HEK293T (cell line): ENCODE measurements around the gene ARHGAP42.
"Not testable (repeated sequence)": the region's sequence is repeated elsewhere in the genome, so short reads cannot be mapped to it uniquely, and the experiment has no call there.

ENCODE experiments used
- CTCF ChIA-PET: fragments of 350-600 bp; formaldehyde crosslinking; extraction: SDS; loops from one replicate; lab custom pipeline; 2021; ENCODE audit warnings: antibody characterized with exemption, inconsistent platforms; lab: Yijun Ruan, JAX
- POLR2A ChIA-PET: fragments of 350-600 bp; formaldehyde crosslinking; extraction: SDS; loops from one replicate; lab custom pipeline; 2020; ENCODE audit warnings: antibody characterized with exemption, inconsistent platforms; lab: Yijun Ruan, JAX
- DNase-seq: peaks from one replicate; pipeline ENCODE4 v3.0.0; 2012; ENCODE audit warnings: mixed read lengths; ENCODE audit errors: extremely low spot score
- ARNT ChIP-seq: fragments of 450-650 bp; IDR thresholded peaks from 2 replicates; pipeline ENCODE4 v1.6.1; 2017; ENCODE audit warnings: mild to moderate bottlenecking
- BHLHE40 ChIP-seq: fragments of 450-650 bp; IDR thresholded peaks from 2 replicates; pipeline ENCODE4 v1.6.1; 2016; ENCODE audit warnings: mild to moderate bottlenecking, moderate library complexity, borderline replicate concordance
- CTBP1 ChIP-seq: fragments of 450-650 bp; IDR thresholded peaks from 2 replicates; pipeline ENCODE4 v1.6.1; 2016; ENCODE audit warnings: borderline replicate concordance
- ELF4 ChIP-seq: fragments of 450-650 bp; IDR thresholded peaks from 2 replicates; pipeline ENCODE4 v1.6.1; 2017; ENCODE audit warnings: antibody characterized with exemption
- FOXA1 ChIP-seq: fragments of 450-650 bp; IDR thresholded peaks from 2 replicates; pipeline ENCODE4 v1.6.1; 2016; ENCODE audit warnings: mild to moderate bottlenecking
- FOXK2 ChIP-seq: fragments of 450-650 bp; IDR thresholded peaks from 2 replicates; pipeline ENCODE4 v1.6.1; 2016; ENCODE audit warnings: mild to moderate bottlenecking
- FOXM1 ChIP-seq: fragments of 450-650 bp; IDR thresholded peaks from 2 replicates; pipeline ENCODE4 v1.6.1; 2017; ENCODE audit warnings: mild to moderate bottlenecking, borderline replicate concordance
- HDGF ChIP-seq: fragments of 450-650 bp; IDR thresholded peaks from 2 replicates; pipeline ENCODE4 v1.6.1; 2017; ENCODE audit warnings: antibody characterized with exemption, borderline replicate concordance
- L3MBTL2 ChIP-seq: fragments of 450-650 bp; conservative IDR thresholded peaks from 2 replicates; pipeline ENCODE4 v1.6.1; 2016; ENCODE audit warnings: mild to moderate bottlenecking
- LEF1 ChIP-seq: fragments of 450-650 bp; IDR thresholded peaks from 2 replicates; pipeline ENCODE4 v1.6.1; 2017; ENCODE audit warnings: mild to moderate bottlenecking, borderline replicate concordance
- NFRKB ChIP-seq: fragments of 450-650 bp; IDR thresholded peaks from 2 replicates; pipeline ENCODE4 v1.6.1; 2016; ENCODE audit warnings: mild to moderate bottlenecking, moderate library complexity
- PKNOX1 ChIP-seq: fragments of 450-650 bp; IDR thresholded peaks from 2 replicates; pipeline ENCODE4 v1.6.1; 2016
- SP1 ChIP-seq: fragments of 450-650 bp; IDR thresholded peaks from 2 replicates; pipeline ENCODE4 v1.6.1; 2017
- SUZ12 ChIP-seq: fragments of 450-650 bp; IDR thresholded peaks from 2 replicates; pipeline ENCODE4 v1.6.1; 2016; ENCODE audit warnings: mild to moderate bottlenecking
- TARDBP ChIP-seq: fragments of 450-650 bp; IDR thresholded peaks from 2 replicates; pipeline ENCODE4 v1.6.1; 2016
- ZNF384 ChIP-seq: fragments of 450-650 bp; IDR thresholded peaks from 2 replicates; pipeline ENCODE4 v1.6.1; 2016

ARHGAP42 gene

DNA sequence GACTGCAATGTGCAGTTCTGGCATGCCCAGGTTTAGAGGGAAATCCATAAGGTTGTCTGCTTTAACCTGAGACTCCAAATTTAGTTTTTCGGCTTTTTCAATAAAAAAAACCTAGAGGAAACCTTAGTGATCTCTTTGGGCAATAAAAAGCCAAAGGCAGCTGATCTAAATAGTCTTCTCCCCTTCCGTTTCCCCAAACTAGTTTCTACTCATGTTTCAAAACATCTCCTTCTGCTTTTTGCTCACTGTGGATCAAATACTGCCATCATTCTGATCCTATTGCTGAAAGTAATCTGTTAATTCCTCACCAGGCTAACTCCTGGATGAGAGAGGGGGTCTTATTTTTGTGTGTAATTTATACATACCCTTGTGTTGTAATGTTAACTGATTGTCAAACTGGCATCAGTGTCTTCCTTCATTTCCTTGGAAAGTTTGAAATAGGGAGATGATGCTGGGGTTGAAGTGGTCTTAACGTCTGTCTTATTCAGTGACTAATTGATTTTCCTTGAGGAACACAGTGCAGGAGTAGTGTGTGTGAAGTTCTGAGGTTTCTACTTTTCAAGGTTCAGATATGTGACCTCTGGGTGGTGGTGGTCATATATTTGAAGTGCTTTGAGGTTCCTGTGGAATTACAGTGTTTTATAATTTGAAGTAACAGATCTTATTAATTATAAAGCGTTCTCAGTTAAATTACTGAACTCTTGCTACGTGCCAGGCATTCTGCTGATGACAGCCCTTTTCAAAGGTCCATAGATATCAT lies 55.0 kb downstream of the ARHGAP42 start:
- ChIA-PET CTCF (no interaction called here), POLR2A (no interaction called here)
- TF ChIP-seq ZNF384 (no peak), ELF4 (no peak), CTBP1 (no peak), LEF1 (no peak), L3MBTL2 (no peak), SP1 (no peak), HDGF (no peak), BHLHE40 (no peak), PKNOX1 (no peak), ARNT (no peak), FOXA1 (no peak), SUZ12 (no peak), NFRKB (no peak), TARDBP (no peak), FOXM1 (no peak), FOXK2 (no peak)
- no peak for DNase-seq

DNA sequence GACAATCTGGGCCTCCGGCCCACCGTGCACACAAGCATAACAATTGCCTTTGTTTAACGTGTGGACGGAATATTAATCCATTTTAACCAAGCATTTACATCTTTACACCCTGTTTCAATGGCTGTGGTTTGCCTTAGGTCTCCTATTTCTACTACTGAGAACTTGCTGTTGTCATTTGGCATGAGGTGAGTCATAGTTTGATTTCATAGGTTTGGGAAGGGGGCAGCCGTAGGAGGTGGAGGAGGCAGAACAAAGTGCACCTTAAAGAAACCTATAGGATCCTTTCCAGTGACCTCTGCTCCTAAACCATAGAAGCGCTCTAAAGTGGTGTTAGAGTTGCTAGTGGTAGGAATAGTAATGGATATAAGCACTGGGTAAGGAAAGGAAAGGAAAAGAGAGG lies 59.4 kb downstream of the ARHGAP42 start:
- no peak for DNase-seq
- no peak for TF ChIP-seq HDGF
- TF ChIP-seq LEF1, result no peak
- no peak for TF ChIP-seq FOXK2
- TF ChIP-seq SP1, result no peak
- TF ChIP-seq CTBP1, result no peak
- TF ChIP-seq ARNT, result no peak
- ChIA-PET CTCF (no interaction called here), POLR2A (no interaction called here)

DNA sequence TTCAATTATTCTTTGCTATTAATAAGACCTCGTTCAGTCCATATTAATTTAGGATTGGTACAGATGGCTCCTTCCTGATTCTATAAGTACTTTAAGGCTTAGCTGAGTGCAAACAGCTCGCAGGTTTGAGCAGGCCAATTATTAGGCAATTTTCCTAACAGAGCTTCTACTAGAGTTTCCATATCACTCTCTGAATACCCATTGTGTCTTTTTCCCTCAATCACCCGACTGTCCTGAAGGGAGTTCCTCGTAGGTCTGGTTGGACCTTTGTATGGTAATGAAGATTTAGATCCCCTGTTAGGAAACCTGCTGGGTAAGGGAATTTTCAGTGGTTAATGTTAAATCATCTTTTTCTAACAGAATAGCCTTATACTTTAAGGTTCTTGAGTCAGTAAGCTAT lies 61.1 kb downstream of the ARHGAP42 start:
- no peak for DNase-seq
- TF ChIP-seq BHLHE40, result no peak
- no peak for TF ChIP-seq HDGF
- no peak for TF ChIP-seq L3MBTL2
- TF ChIP-seq SP1, result no peak
- TF ChIP-seq FOXK2, result no peak
- no peak for TF ChIP-seq LEF1
- TF ChIP-seq ELF4, result no peak
- no peak for TF ChIP-seq NFRKB
- no peak for TF ChIP-seq ZNF384
- no peak for TF ChIP-seq FOXM1
- TF ChIP-seq TARDBP, result no peak
- no peak for TF ChIP-seq ARNT
- ChIA-PET CTCF (no interaction called here), POLR2A (no interaction called here)

DNA sequence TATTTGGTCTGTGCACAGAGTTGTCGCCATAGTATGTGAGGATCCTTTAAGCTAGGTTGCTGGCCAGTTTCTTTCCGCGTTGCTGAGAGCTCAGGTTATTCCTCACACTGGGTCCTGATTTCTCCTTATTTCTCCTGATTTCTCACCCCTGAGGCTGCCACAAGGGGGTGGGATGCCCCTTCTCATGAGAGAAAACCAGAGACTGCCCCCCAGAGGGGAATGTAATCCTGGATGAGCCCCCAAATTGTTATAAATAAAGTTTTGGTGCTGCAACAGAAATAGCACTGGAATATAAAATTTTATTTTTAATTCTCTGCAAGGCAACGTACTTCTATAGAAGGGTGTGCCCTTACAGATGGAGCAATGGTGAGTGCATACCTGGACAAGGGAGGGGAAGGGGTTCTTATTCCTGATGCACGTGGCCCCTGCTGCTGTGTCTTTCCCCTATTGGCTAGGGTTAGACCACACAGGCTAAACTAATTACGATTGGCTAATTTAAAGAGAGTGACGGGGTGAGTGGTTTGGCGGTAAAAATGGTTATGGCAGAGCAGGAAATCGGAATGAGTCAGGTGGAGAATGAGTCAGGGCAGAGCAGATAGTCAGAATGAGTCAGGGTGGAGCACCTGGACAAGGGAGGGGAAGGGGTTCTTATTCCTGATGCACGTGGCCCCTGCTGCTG lies 62.9 kb downstream of the ARHGAP42 start:
- POLR2A ChIA-PET, result not testable (repeated sequence)
- CTCF ChIA-PET, result interaction anchor here (1.2 kb wide), 1 partner anchor 98 kb away, joined by 3 read pairs; no protein-coding TSS in a partner anchor

GRCh38 chr11:100750566-100750891 lies 63.4 kb downstream of the ARHGAP42 start:
- CTCF ChIA-PET, DNase-seq, POLR2A ChIA-PET: not testable (repeated sequence)

More for the DNA sequence above, 62.9 kb downstream of the ARHGAP42 start:
- DNase-seq, result not testable (repeated sequence)

GRCh38 chr11:100752371-100753171 lies 65.5 kb downstream of the ARHGAP42 start:
- no peak for DNase-seq
- CTCF ChIA-PET, result interaction anchor here (0.9 kb wide), 1 partner anchor 37 kb away, joined by 3 read pairs; no protein-coding TSS in a partner anchor
- POLR2A ChIA-PET, result no interaction called here
- TF ChIP-seq FOXM1 (no peak), FOXK2 (no peak), BHLHE40 (no peak), HDGF (no peak), SUZ12 (no peak), PKNOX1 (no peak), SP1 (no peak), ELF4 (no peak), ZNF384 (no peak), FOXA1 (no peak), TARDBP (no peak), ARNT (no peak), L3MBTL2 (no peak), LEF1 (no peak), CTBP1 (no peak), NFRKB (no peak)
